HUES64 (cell line): ENCODE data around the gene MORN1.

Experiments used
- H3K27ac ChIP-seq: 2 replicates; pipeline ENCODE4 v1.7.0; 2013; ENCODE audit warnings: low read depth, low read length, inconsistent platforms
- H3K27me3 ChIP-seq: 2 replicates; pipeline ENCODE4 v1.6.1; 2013; ENCODE audit warnings: mild to moderate bottlenecking, low read length; ENCODE audit not compliant: insufficient read depth
- H3K36me3 ChIP-seq: 2 replicates; pipeline ENCODE4 v1.6.1; 2013; ENCODE audit warnings: mild to moderate bottlenecking, low read length; ENCODE audit not compliant: insufficient read depth
- H3K4me1 ChIP-seq: 2 replicates; pipeline ENCODE4 v1.6.1; 2013; ENCODE audit warnings: mild to moderate bottlenecking, low read length, moderate library complexity; ENCODE audit not compliant: insufficient read depth
- H3K4me3 ChIP-seq: 2 replicates; pipeline ENCODE4 v1.5.1; 2013; ENCODE audit warnings: mild to moderate bottlenecking, low read length, moderate library complexity
- H3K9ac ChIP-seq: 2 replicates; pipeline ENCODE4 v1.6.1; 2013; ENCODE audit warnings: mild to moderate bottlenecking, low read depth, low read length
- H3K9me3 ChIP-seq: 2 replicates; pipeline ENCODE4 v1.6.1; 2013; ENCODE audit warnings: low read depth, low read length; ENCODE audit not compliant: insufficient read depth
- WGBS: fragments of 150-250, 120-280 bp; methylation state at CpG from one replicate; pipeline ENCODE4 v1.1.7; 2013; ENCODE audit warnings: missing lambda C conversion rate; 5-methylcytosine and 5-hydroxymethylcytosine counted together

Gene MORN1

GRCh38 chr1:2412395-2412772 is 21.0 kb upstream of the MORN1 start, which contains the start of gene PEX10:
Gene PEX10, minus strand, starts transcription at chr1:2412564. Its CDS starts 62 bp downstream, at chr1:2412502.
- under 1% methylated on average over 55 of the region's 55 CpGs for WGBS
- peak within 1 kb of the TSS; percentile 99 for H3K4me3 ChIP-seq
- H3K27me3 ChIP-seq = no peaks in the 10 kb centered on the region
- H3K4me1 ChIP-seq = peaks cover 10% of the 10 kb centered on the region
- no peaks in the 10 kb centered on the region for H3K9me3 ChIP-seq
- peak within 1 kb of the TSS; percentile 99 for H3K9ac ChIP-seq
- H3K36me3 ChIP-seq = peaks cover 28% of the 10 kb centered on the region
- peak within 1 kb of the TSS; percentile 85 for H3K27ac ChIP-seq

GRCh38 chr1:2411801-2412394 is 20.5 kb upstream of the MORN1 start:
- peaks cover 10% of the 10 kb centered on the region for H3K4me1 ChIP-seq
- 8% methylated on average over 38 of the region's 38 CpGs for WGBS
- H3K27ac ChIP-seq = peak overlapping the region; percentile 85
- H3K36me3 ChIP-seq = peaks cover 33% of the 10 kb centered on the region
- peak overlapping the region; percentile 99 for H3K4me3 ChIP-seq
- no peaks in the 10 kb centered on the region for H3K9me3 ChIP-seq
- no peaks in the 10 kb centered on the region for H3K27me3 ChIP-seq
- peak overlapping the region; percentile 99 for H3K9ac ChIP-seq

GRCh38 chr1:2409745-2410144 is 18.4 kb upstream of the MORN1 start:
- Histone ChIP-seq H3K9ac (no peak overlapping the region), H3K4me1 (peaks cover 10% of the 10 kb centered on the region), H3K4me3 (no peak overlapping the region), H3K27me3 (no peaks in the 10 kb centered on the region), H3K27ac (no peak overlapping the region), H3K36me3 (peaks cover 52% of the 10 kb centered on the region), H3K9me3 (no peaks in the 10 kb centered on the region)
- 95% methylated on average over 12 of the region's 12 CpGs for WGBS

- H3K36me3 ChIP-seq = peaks cover 61% of the 10 kb centered on the region
- no peak overlapping the region for H3K9ac ChIP-seq
- WGBS = 89% methylated on average over 13 of the region's 13 CpGs
- H3K27ac ChIP-seq = no peak overlapping the region
- no peaks in the 10 kb centered on the region for H3K9me3 ChIP-seq
- H3K27me3 ChIP-seq = no peaks in the 10 kb centered on the region
- no peak overlapping the region for H3K4me3 ChIP-seq
- peaks cover 5% of the 10 kb centered on the region; the same call in 1 of the 2 replicates for H3K4me1 ChIP-seq
Measured at GRCh38 chr1:2408859-2409276, 17.5 kb upstream of the MORN1 start.

- H3K4me3 ChIP-seq = no peak overlapping the region
- H3K9me3 ChIP-seq = no peaks in the 10 kb centered on the region
- no peaks in the 10 kb centered on the region for H3K27me3 ChIP-seq
- no peak overlapping the region for H3K27ac ChIP-seq
- H3K4me1 ChIP-seq = peaks cover under 1% of the 10 kb centered on the region; the same call in 1 of the 2 replicates
- 93% methylated on average over 24 of the region's 24 CpGs for WGBS
- H3K36me3 ChIP-seq = peaks cover 65% of the 10 kb centered on the region
- no peak overlapping the region for H3K9ac ChIP-seq
Measured at GRCh38 chr1:2408456-2408855, 17.1 kb upstream of the MORN1 start.

- no peaks in the 10 kb centered on the region for H3K9me3 ChIP-seq
- no peaks in the 10 kb centered on the region for H3K4me1 ChIP-seq
- H3K36me3 ChIP-seq = peaks cover 70% of the 10 kb centered on the region
Measured at GRCh38 chr1:2407991-2408275, 16.6 kb upstream of the MORN1 start.

GRCh38 chr1:2407166-2407990 is 16.0 kb upstream of the MORN1 start:
- no peak overlapping the region for H3K27ac ChIP-seq
- H3K4me3 ChIP-seq = no peak overlapping the region
- H3K27me3 ChIP-seq = no peaks in the 10 kb centered on the region
- no peaks in the 10 kb centered on the region for H3K4me1 ChIP-seq
- H3K36me3 ChIP-seq = peaks cover 76% of the 10 kb centered on the region
- WGBS = 87% methylated on average over 25 of the region's 25 CpGs
- H3K9me3 ChIP-seq = no peaks in the 10 kb centered on the region
- no peak overlapping the region for H3K9ac ChIP-seq

More at GRCh38 chr1:2407991-2408275, 16.6 kb upstream of the MORN1 start:
- Histone ChIP-seq H3K9ac (no peak overlapping the region), H3K27ac (no peak overlapping the region), H3K27me3 (no peaks in the 10 kb centered on the region), H3K4me3 (no peak overlapping the region)
- WGBS = 93% methylated on average over 8 of the region's 8 CpGs

GRCh38 chr1:2406451-2407041 is 15.2 kb upstream of the MORN1 start:
- Histone ChIP-seq H3K9me3 (no peaks in the 10 kb centered on the region), H3K36me3 (peaks cover 84% of the 10 kb centered on the region)

GRCh38 chr1:2405588-2406295 is 14.4 kb upstream of the MORN1 start:
- Histone ChIP-seq H3K27me3 (no peaks in the 10 kb centered on the region), H3K4me1 (no peaks in the 10 kb centered on the region), H3K36me3 (peaks cover 89% of the 10 kb centered on the region), H3K9me3 (no peaks in the 10 kb centered on the region), H3K9ac (no peak overlapping the region), H3K4me3 (no peak overlapping the region), H3K27ac (no peak overlapping the region)
- WGBS = 90% methylated on average over 27 of the region's 28 CpGs

More at GRCh38 chr1:2406451-2407041, 15.2 kb upstream of the MORN1 start:
- Histone ChIP-seq H3K27ac (no peak overlapping the region), H3K4me3 (no peak overlapping the region), H3K4me1 (no peaks in the 10 kb centered on the region), H3K9ac (no peak overlapping the region), H3K27me3 (no peaks in the 10 kb centered on the region)
- 90% methylated on average over 26 of the region's 26 CpGs for WGBS

- H3K9ac ChIP-seq = no peak overlapping the region
- H3K36me3 ChIP-seq = peaks cover 93% of the 10 kb centered on the region
Measured at GRCh38 chr1:2404890-2405511, 13.6 kb upstream of the MORN1 start.

More at GRCh38 chr1:2404890-2405511, 13.6 kb upstream of the MORN1 start:
- WGBS = 92% methylated on average over 24 of the region's 24 CpGs
- H3K27me3 ChIP-seq = no peaks in the 10 kb centered on the region
- H3K27ac ChIP-seq = no peak overlapping the region
- no peak overlapping the region for H3K4me3 ChIP-seq
- no peaks in the 10 kb centered on the region for H3K4me1 ChIP-seq
- no peaks in the 10 kb centered on the region for H3K9me3 ChIP-seq
